HG03442 (cell line): ENCODE results near the gene LRRC45.

Source experiments
- ATAC-seq: cut with Tn5 transposase; IDR thresholded peaks from one replicate; pipeline ENCODE4 v1.9.1; 2021; ENCODE audit warnings: mild to moderate bottlenecking, moderate library complexity; ENCODE audit not compliant: unreplicated experiment

Gene LRRC45

GRCh38 chr17:81993729-81994592 lies 29.1 kb upstream of the LRRC45 start:
- no peak for ATAC-seq

DNA sequence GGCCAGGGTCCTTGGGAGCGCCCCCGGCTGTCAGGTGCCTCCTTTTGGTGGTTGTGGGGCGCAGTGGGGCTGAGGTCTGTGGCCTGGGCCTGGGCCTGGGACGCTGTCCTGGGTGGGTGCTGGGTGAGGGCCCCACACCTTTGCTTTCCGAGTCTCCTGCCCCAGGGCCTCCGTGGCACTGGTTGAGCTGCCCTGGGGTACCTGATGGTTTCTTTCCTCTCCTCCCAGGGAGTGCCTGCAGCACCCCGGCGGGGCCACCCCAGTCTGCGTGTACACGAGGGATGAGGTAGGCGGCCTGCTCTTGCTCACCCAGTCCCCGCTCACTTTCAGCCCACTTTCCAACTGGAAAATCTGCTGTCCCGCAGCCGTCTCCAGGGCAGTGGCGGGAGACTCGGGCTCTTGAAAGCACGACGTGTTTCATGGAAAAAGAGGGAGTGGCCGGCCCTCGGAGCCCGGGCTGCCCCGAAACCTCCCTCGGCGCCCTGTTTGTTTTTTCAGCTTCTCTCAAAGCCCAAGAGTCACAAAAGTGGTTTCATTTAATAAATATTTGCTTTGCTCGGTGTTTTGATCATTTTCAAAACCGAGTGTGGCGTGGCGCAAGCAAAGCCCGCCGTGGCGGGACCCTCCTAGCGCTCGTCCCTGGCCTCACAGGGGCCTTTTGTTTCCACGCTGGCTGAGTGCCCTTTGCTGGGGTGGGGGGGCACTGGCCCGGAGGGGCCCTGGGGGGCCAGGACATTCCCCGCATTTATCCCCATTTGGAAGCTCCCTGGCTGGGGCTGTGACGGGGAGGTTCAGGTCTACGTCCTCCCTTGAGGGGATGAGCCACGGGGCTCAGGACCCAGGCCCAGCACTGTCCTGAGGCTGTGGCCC lies 28.3 kb upstream of the LRRC45 start:
- no peak for ATAC-seq

GRCh38 chr17:81995463-81996231 lies 27.5 kb upstream of the LRRC45 start:
- ATAC-seq = no peak

DNA sequence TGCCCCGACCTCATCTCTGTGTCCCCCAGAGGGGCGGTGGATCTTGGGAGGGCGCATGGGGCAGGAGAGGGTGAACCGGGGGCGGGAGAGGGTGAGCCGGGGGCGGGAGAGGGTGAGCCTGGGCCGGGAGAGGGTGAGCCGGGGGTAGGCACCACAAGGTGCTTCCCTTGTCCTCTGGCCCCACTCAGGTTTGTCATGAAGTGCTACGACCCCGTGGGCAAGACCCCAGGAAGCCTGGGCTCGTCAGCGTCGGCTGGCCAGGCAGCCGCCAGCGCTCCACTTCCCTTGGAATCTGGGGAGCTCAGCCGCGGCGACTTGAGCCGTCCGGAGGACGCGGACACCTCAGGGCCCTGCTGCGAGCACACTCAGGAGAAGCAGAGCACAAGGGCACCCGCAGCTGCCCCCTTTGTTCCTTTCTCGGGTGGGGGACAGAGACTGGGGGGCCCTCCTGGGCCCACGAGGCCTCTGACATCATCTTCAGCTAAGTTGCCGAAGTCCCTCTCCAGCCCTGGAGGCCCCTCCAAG lies 26.8 kb upstream of the LRRC45 start:
- ATAC-seq = no peak

- no peak for ATAC-seq
These were observed 26.2 kb upstream of the LRRC45 start for GRCh38 chr17:81996757-81997441.

DNA sequence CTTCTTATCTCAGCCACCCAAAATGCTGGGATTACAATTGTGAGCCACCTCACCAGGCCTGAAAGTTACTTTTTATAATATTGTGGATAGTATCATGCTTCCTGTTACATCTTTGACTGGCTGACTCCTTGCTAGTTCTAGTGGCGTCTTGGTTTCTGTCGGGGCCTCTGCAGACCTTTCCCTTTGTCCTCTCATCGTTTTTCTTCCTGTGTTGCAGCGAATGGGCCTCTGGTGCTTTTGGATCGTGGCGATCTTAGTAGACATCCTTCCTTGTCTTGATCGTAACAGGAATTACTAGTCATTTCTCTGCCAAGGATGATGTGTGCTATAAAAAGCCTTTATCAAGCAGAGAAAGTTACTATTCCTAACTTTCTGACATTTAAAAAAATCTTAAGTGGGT lies 24.9 kb upstream of the LRRC45 start:
- ATAC-seq = no peak

GRCh38 chr17:81998691-81999438 lies 24.2 kb upstream of the LRRC45 start:
- no peak for ATAC-seq

- no peak for ATAC-seq
These were observed 23.5 kb upstream of the LRRC45 start for GRCh38 chr17:81999587-81999975.

GRCh38 chr17:81999976-82000802 lies 22.9 kb upstream of the LRRC45 start:
- no peak for ATAC-seq

DNA sequence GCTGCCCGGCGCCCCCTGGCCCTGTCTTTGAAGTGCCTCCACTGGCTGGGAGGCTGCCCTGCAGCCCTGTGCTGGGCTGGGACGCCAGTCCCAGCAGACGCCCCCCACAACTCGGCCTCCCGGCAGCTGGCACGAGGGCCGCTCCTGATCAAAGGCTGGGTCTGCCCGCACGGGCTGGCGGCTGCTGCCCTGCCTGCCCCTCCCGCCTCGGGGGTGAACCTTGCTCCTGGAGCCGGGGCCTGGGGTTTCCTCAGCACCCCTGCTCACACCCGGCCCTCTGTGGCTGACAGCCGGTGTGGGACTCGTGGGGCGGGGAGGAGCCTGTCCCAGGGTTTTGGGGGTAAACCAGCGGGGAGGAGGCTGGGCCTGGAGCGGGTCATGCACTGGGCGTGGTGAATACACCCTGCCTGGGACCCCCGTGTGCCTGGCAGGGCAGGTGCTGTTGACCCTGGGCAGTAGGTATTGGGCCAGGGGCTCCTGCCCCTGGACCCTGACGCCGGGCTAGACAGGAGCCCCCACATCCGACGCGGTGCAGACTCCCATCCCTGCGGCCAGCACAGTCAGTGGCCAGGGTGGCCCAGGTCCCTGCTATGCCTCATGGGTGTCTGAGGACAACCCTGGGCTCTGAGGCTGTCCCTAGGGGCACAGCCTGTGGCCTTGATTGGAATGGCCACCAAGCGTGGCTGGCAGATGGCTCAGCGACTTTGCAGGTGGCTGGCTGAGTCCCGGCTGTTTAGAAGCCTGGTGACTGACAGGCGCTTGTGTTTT lies 22.1 kb upstream of the LRRC45 start:
- no peak for ATAC-seq

GRCh38 chr17:82001571-82002056 lies 21.5 kb upstream of the LRRC45 start:
- ATAC-seq = no peak

DNA sequence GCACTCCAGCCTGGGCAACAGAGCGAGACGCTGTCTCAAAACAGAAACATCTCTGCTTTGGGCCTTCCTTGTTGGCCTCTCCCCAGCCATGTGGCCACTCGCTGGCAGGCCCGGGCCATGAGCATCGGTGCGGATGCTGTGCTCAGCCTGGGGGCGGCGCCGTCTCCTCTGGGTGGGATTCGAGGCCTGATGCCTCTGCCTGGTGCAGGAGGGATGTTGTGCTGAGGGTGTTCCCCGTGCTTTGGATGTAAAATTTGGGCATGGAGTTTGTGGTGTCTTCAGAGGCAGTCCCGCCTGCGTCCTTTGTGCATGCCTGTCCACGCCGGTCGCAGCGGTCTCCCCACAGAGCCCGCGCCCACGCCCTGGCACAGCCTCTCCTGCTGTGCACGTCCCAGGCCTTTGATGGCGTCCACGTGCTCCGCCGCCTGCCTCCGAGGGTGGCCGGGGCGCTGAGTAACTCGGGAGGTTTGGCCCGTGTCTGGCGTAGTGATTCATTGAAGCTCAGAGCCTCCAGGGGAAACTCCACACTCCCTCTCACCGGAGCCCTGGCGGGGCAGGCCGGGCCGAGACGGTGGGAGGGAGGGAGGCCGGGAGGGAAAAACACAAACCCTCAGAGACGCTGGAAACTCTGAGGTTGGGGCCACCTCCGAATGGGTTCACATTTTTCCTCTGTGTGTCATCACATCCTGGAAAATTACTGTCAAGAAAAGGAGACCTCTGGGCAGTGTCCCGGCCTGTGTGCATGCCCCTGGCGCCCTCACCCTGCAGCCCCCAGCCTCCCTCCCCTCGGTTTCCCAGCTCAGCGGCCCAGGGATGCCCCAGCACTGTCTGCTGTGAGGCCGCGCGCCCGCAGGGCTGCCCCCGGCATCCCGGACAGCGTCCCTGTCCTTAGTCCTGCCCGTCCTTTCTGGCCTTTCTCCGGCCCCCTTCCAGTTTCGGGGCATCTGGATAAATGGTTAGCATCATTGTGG lies 19.4 kb upstream of the LRRC45 start:
- ATAC-seq = no peak

GRCh38 chr17:82004517-82005455 lies 18.3 kb upstream of the LRRC45 start:
- ATAC-seq = no peak

GRCh38 chr17:82005701-82006348 lies 17.3 kb upstream of the LRRC45 start:
- ATAC-seq = no peak
